Liver (tissue), 9 donors: ENCODE results near the gene OR56A3. TPM values are rescaled to one million over a fixed set of nuclear protein-coding genes. Genes with fewer than 3 reads are reported as not detected.

Source experiments
- DNase-seq: peaks from one replicate; pipeline ENCODE4 v3.0.0-alpha.2; 2017; ENCODE audit warnings: low spot score
- H3K27ac ChIP-seq, 2 donors: one replicate each; pipeline ENCODE4 v1.7.0; 2013; ENCODE audit warnings: inconsistent platforms in 2 of 2, low read length in 2 of 2, control low read depth in 1 of 2, low read depth in 1 of 2, mild to moderate bottlenecking in 1 of 2
- H3K27me3 ChIP-seq, 4 donors: one replicate each; pipeline versions ENCODE4 v1.6.1 to v1.7.0; 2013; ENCODE audit warnings: low read length in 3 of 4, inconsistent platforms in 1 of 4, mild to moderate bottlenecking in 1 of 4, moderate library complexity in 1 of 4; ENCODE audit not compliant: control insufficient read depth in 4 of 4, insufficient read depth in 4 of 4
- H3K36me3 ChIP-seq, 4 donors: one replicate each; pipeline versions ENCODE4 v1.6.1 to v1.7.0; 2013; ENCODE audit warnings: low read length in 3 of 4, mild to moderate bottlenecking in 3 of 4, low read depth in 1 of 4, moderate library complexity in 1 of 4; ENCODE audit not compliant: control insufficient read depth in 4 of 4, insufficient read depth in 3 of 4
- H3K4me1 ChIP-seq, 4 donors: one replicate each; pipeline versions ENCODE4 v1.6.1 to v1.7.0; 2013; ENCODE audit warnings: low read length in 3 of 4, mild to moderate bottlenecking in 3 of 4, moderate library complexity in 1 of 4; ENCODE audit not compliant: control insufficient read depth in 4 of 4, insufficient read depth in 4 of 4
- H3K4me3 ChIP-seq, 3 donors: one replicate each; pipeline versions ENCODE4 v1.6.1 to v1.7.0; 2013; ENCODE audit warnings: low read length in 3 of 3, control low read depth in 1 of 3, low read depth in 1 of 3, mild to moderate bottlenecking in 1 of 3
- H3K9ac ChIP-seq, 2 donors: one replicate each; pipeline ENCODE4 v1.7.0; 2013; ENCODE audit warnings: low read length in 2 of 2, mild to moderate bottlenecking in 2 of 2, moderate library complexity in 2 of 2, control low read depth in 1 of 2, low read depth in 1 of 2
- H3K9me3 ChIP-seq, 4 donors: one replicate each; pipeline versions ENCODE4 v1.6.1 to v1.7.0; 2013; ENCODE audit warnings: low read length in 3 of 4; ENCODE audit not compliant: control insufficient read depth in 4 of 4
- GABPA ChIP-seq, 2 donors: IDR thresholded peaks in 1 of 2; conservative IDR thresholded peaks in 1 of 2; 2 replicates each; pipeline ENCODE4 v1.6.1; 2016; ENCODE audit warnings: antibody characterized with exemption in 2 of 2, mild to moderate bottlenecking in 1 of 2, moderate library complexity in 1 of 2
- HNF4A ChIP-seq, 2 donors: conservative IDR thresholded peaks; 2 replicates each; pipeline ENCODE4 v1.6.1; 2016; ENCODE audit warnings: antibody characterized with exemption in 2 of 2, mild to moderate bottlenecking in 2 of 2
- JUND ChIP-seq, 2 donors: IDR thresholded peaks; 2 replicates each; pipeline ENCODE4 v1.6.1; 2016; ENCODE audit warnings: antibody characterized with exemption in 2 of 2
- NR2F2 ChIP-seq: IDR thresholded peaks from 2 replicates; pipeline ENCODE4 v1.6.1; 2016; ENCODE audit warnings: antibody characterized with exemption
- RAD21 ChIP-seq, 2 donors: IDR thresholded peaks; 2 replicates each; pipeline ENCODE4 v1.6.1; 2016; ENCODE audit warnings: antibody characterized with exemption in 2 of 2, mild to moderate bottlenecking in 2 of 2
- SP1 ChIP-seq: IDR thresholded peaks from 2 replicates; pipeline ENCODE4 v1.6.1; 2018; ENCODE audit warnings: antibody characterized with exemption, mild to moderate bottlenecking
- TAF1 ChIP-seq: conservative IDR thresholded peaks from 2 replicates; pipeline ENCODE4 v1.6.1; 2016; ENCODE audit warnings: antibody characterized with exemption, mild to moderate bottlenecking
- YY1 ChIP-seq: IDR thresholded peaks from 2 replicates; pipeline ENCODE4 v1.6.1; 2016; ENCODE audit warnings: antibody characterized with exemption, mild to moderate bottlenecking
- WGBS: extraction: QIAGEN DNeasy Blood & Tissue Kit; methylation state at CpG from one replicate; pipeline ENCODE4 v1.1.7; 2013; 5-methylcytosine and 5-hydroxymethylcytosine counted together
- polyA plus RNA-seq, 2 donors: library from polyadenylated mRNA; stranded (reverse) in 1 of 2; unstranded in 1 of 2; fragments of 200-250 nt in 1 of 2; fragments of >200 nt in 1 of 2; fragmentation: Nextera tagmentation in 1 of 2; extraction: Ambion mirVana in 1 of 2; gene quantifications; one replicate each; pipeline versions ENCODE4 v1.2.1 to v1.2.3, GENCODE V29; 2013 to 2015
- total RNA-seq, 2 donors: library from RNA; depleted of rRNA; stranded (reverse); fragments of >200 nt; gene quantifications; one replicate each; pipeline ENCODE4 v1.2.3, GENCODE V29; 2014
- TF ChIP-seq, protein P1 (sequence below): IDR thresholded peaks from 2 replicates; pipeline ENCODE4 v1.6.1; 2016; ENCODE audit warnings: antibody characterized with exemption
- TF ChIP-seq, protein P2 (sequence below): IDR thresholded peaks from 2 replicates; pipeline ENCODE4 v1.6.1; 2016; ENCODE audit warnings: antibody characterized with exemption
- TF ChIP-seq, protein P3 (sequence below): fragments of 150-350 bp; IDR thresholded peaks from 2 replicates; pipeline ENCODE4 v1.5.1; 2017; ENCODE audit warnings: improper control_type of control experiment, low read depth, low read length; ENCODE audit not compliant: missing input control
- TF ChIP-seq, protein P4 (sequence below): IDR thresholded peaks from 2 replicates; pipeline ENCODE4 v1.6.1; 2016; ENCODE audit warnings: antibody characterized with exemption, mild to moderate bottlenecking
- donor health status: healthy.
- donor health status: healthy.
- donor health status: healthy.
- donor health status: healthy.
- donor health status: healthy.

Gene OR56A3
- total and polyA plus RNA-seq, 4 donors: not detected

DNA sequence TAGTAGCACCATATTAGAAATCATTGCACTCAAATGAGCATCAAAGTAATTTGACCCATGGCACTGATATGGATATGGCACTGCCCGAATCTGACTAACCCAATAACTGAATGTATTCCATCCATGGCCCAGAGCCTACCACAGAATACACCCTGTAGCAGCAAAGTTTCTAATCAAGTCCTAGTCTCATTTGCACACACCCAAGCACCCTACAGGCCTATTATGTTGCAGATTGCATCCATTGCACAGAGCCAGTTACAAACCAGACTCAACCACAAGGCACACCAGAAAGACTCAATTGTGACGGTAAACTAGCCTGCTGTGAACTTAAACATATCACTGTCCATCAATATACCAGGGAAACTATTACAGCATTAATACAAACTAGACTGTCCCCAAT is 42.5 kb upstream of the OR56A3 start:
- no peak overlapping the region for H3K4me3 ChIP-seq
- no peak overlapping the region for H3K27ac ChIP-seq
- TF ChIP-seq, protein P1, sequence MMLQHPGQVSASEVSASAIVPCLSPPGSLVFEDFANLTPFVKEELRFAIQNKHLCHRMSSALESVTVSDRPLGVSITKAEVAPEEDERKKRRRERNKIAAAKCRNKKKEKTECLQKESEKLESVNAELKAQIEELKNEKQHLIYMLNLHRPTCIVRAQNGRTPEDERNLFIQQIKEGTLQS: no peak
- no peak for TF ChIP-seq SP1
- no peak for TF ChIP-seq HNF4A (conservative IDR thresholded peaks at IDR 0.05)
- TF ChIP-seq, protein P2, sequence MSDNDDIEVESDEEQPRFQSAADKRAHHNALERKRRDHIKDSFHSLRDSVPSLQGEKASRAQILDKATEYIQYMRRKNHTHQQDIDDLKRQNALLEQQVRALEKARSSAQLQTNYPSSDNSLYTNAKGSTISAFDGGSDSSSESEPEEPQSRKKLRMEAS: no peak
- TF ChIP-seq, protein P3, sequence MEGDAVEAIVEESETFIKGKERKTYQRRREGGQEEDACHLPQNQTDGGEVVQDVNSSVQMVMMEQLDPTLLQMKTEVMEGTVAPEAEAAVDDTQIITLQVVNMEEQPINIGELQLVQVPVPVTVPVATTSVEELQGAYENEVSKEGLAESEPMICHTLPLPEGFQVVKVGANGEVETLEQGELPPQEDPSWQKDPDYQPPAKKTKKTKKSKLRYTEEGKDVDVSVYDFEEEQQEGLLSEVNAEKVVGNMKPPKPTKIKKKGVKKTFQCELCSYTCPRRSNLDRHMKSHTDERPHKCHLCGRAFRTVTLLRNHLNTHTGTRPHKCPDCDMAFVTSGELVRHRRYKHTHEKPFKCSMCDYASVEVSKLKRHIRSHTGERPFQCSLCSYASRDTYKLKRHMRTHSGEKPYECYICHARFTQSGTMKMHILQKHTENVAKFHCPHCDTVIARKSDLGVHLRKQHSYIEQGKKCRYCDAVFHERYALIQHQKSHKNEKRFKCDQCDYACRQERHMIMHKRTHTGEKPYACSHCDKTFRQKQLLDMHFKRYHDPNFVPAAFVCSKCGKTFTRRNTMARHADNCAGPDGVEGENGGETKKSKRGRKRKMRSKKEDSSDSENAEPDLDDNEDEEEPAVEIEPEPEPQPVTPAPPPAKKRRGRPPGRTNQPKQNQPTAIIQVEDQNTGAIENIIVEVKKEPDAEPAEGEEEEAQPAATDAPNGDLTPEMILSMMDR: no peak
- TF ChIP-seq JUND (IDR thresholded peaks at IDR 0.05): no peak
- no peak for TF ChIP-seq NR2F2
- TF ChIP-seq RAD21 (IDR thresholded peaks at IDR 0.05): no peak
- TF ChIP-seq YY1: no peak
- TF ChIP-seq, protein P4, sequence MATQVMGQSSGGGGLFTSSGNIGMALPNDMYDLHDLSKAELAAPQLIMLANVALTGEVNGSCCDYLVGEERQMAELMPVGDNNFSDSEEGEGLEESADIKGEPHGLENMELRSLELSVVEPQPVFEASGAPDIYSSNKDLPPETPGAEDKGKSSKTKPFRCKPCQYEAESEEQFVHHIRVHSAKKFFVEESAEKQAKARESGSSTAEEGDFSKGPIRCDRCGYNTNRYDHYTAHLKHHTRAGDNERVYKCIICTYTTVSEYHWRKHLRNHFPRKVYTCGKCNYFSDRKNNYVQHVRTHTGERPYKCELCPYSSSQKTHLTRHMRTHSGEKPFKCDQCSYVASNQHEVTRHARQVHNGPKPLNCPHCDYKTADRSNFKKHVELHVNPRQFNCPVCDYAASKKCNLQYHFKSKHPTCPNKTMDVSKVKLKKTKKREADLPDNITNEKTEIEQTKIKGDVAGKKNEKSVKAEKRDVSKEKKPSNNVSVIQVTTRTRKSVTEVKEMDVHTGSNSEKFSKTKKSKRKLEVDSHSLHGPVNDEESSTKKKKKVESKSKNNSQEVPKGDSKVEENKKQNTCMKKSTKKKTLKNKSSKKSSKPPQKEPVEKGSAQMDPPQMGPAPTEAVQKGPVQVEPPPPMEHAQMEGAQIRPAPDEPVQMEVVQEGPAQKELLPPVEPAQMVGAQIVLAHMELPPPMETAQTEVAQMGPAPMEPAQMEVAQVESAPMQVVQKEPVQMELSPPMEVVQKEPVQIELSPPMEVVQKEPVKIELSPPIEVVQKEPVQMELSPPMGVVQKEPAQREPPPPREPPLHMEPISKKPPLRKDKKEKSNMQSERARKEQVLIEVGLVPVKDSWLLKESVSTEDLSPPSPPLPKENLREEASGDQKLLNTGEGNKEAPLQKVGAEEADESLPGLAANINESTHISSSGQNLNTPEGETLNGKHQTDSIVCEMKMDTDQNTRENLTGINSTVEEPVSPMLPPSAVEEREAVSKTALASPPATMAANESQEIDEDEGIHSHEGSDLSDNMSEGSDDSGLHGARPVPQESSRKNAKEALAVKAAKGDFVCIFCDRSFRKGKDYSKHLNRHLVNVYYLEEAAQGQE: no peak
- TF ChIP-seq GABPA (IDR thresholded peaks at IDR 0.05 in 1 of 2, conservative IDR thresholded peaks at IDR 0.05 in 1 of 2): no peak
- no peak for TF ChIP-seq TAF1
- DNase-seq: no peak
- no peaks in the 10 kb centered on the region for H3K4me1 ChIP-seq
- H3K9me3 ChIP-seq: no peaks in the 10 kb centered on the region
- no peak overlapping the region for H3K9ac ChIP-seq
- no peaks in the 10 kb centered on the region for H3K36me3 ChIP-seq
- peaks cover 0 to 2% (median 0%) of the 10 kb centered on the region in 4 donors for H3K27me3 ChIP-seq
- WGBS: 80% methylated on average over 2 of the region's 2 CpGs

DNA sequence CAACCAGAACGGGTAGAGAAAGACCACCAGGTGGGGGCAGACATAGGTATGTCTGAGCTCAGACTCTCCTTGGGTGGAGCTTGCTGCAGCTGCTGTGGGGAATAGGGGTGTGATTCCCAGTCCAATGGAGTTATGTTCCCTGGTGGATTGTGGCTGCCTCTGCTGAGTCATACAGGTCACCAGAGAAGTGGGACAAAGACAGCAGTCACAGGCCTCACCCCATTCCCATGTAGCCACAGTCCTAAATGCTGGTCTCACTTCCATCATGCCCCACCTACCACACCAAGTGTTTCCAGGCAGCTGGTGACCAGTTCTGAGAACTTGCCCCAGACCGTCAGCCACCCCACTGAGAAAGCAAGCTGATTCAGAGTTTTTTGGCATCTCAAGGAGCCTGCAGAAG is 31.5 kb upstream of the OR56A3 start:
- TF ChIP-seq TAF1 (no peak), JUND (IDR thresholded peaks at IDR 0.05) (no peak)
- no peak overlapping the region for H3K27ac ChIP-seq
- H3K9me3 ChIP-seq: peaks cover 0 to 4% (median 1%) of the 10 kb centered on the region in 4 donors
- no peaks in the 10 kb centered on the region for H3K4me1 ChIP-seq
- H3K9ac ChIP-seq: no peak overlapping the region
- no peak overlapping the region for H3K4me3 ChIP-seq
- H3K27me3 ChIP-seq: no peaks in the 10 kb centered on the region
- DNase-seq: no peak
- WGBS: 63% methylated on average over 2 of the region's 2 CpGs
- H3K36me3 ChIP-seq: no peaks in the 10 kb centered on the region
